OCI-LY3 (cell line): ENCODE measurements around the gene CIAPIN1.

Source experiments
- CTCF ChIP-seq: fragments of 200-600, 300-600 bp; sonication (generic); IDR thresholded peaks from 2 replicates; pipeline ENCODE4 v1.5.1; 2014; ENCODE audit warnings: antibody characterized with exemption, low read length, low read depth
- EZH2phosphoT487 ChIP-seq: fragments of 200-600 bp; shearing (Covaris generic); IDR thresholded peaks from 2 replicates; pipeline ENCODE4 v1.6.1; 2018; ENCODE audit warnings: antibody characterized with exemption, mixed run types, low read depth

DNA sequence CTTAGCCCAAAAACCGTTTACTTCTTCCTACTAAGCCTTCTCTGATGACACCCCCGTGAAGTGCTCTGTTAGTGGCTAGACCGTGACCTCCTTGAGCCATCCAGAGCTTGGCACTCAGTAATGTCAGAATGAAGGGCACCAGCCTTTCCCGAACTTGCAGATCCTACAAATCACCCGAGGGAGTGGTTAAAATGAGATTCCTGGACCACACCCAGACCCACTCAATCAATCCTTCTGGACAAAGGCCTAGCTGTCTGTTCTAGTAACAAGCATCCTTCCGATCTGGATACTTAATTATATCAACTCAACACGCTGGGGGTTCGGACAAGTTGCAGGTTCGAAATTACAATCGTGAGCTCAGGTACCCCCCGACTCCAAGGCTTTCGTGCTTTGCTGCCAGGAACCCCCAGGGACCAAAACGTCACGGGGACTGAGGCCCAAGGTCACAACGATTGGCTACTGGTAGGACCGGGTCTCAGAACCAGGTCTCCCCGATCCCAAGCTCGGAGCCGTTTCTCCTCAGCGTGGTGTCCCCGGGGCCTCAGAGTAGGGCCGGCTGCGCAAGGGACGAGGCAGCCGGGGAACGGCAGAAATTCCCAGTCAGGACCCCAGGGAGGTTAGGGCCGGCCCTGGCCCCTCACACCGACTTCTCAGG, 527 bp downstream of the CIAPIN1 start:
- TF ChIP-seq CTCF (no peak), EZH2phosphoT487 (no peak)
